Smooth muscle cell (in vitro differentiated cells): ENCODE results near the gene AIFM2. TPM values are rescaled to one million over a fixed set of nuclear protein-coding genes. Genes with fewer than 3 reads are reported as not detected.

Experiments
- DNase-seq: peaks from one replicate; lab custom pipeline; 2025; ENCODE audit not compliant: unreplicated experiment; lab: John Stamatoyannopoulos, UW
- H2AFZ ChIP-seq: fragments of 200-600 bp; sonication (generic); 2 replicates; pipeline ENCODE4 v1.6.0; 2016; ENCODE audit warnings: antibody characterized with exemption, low read depth, mild to moderate bottlenecking
- H3F3A ChIP-seq: fragments of 200-600 bp; sonication (generic); 2 replicates; pipeline ENCODE4 v1.6.0; 2017; ENCODE audit warnings: antibody characterized with exemption, low read depth
- H3K27ac ChIP-seq: fragments of 200-600 bp; sonication (generic); 2 replicates; pipeline ENCODE4 v1.5.1; 2016; ENCODE audit warnings: low read depth, mild to moderate bottlenecking
- H3K27me3 ChIP-seq: fragments of 200-600 bp; sonication (generic); 2 replicates; pipeline ENCODE4 v1.6.1; 2016; ENCODE audit warnings: low read depth, mild to moderate bottlenecking
- H3K36me3 ChIP-seq: fragments of 200-600 bp; sonication (generic); 2 replicates; pipeline ENCODE4 v1.5.1; 2016; ENCODE audit warnings: low read depth
- H3K4me1 ChIP-seq: fragments of 200-600 bp; sonication (generic); 2 replicates; pipeline ENCODE4 v1.5.1; 2016; ENCODE audit warnings: low read depth
- H3K4me2 ChIP-seq: fragments of 200-600 bp; sonication (generic); 2 replicates; pipeline ENCODE4 v1.6.0; 2016; ENCODE audit warnings: mild to moderate bottlenecking
- H3K4me3 ChIP-seq: fragments of 200-600 bp; sonication (generic); 2 replicates; pipeline ENCODE4 v1.5.1; 2016; ENCODE audit warnings: mild to moderate bottlenecking
- H3K79me2 ChIP-seq: fragments of 200-600 bp; sonication (generic); 2 replicates; pipeline ENCODE4 v1.6.0; 2016; ENCODE audit warnings: low read depth, mild to moderate bottlenecking
- H3K9ac ChIP-seq: fragments of 200-600 bp; sonication (generic); 2 replicates; pipeline ENCODE4 v1.6.0; 2016; ENCODE audit warnings: low read depth
- H3K9me3 ChIP-seq: fragments of 200-600 bp; sonication (generic); replicated peaks from 2 replicates; pipeline ENCODE4 v1.5.1; 2016; ENCODE audit warnings: low read depth
- H4K20me1 ChIP-seq: fragments of 200-600 bp; sonication (generic); 2 replicates; pipeline ENCODE4 v1.6.0; 2016; ENCODE audit warnings: low read depth
- CTCF ChIP-seq: fragments of 200-600 bp; sonication (generic); IDR thresholded peaks from 2 replicates; pipeline ENCODE4 v1.5.1; 2017; ENCODE audit warnings: borderline replicate concordance, mild to moderate bottlenecking, antibody characterized with exemption; ENCODE audit not compliant: insufficient read depth, poor library complexity, severe bottlenecking
- WGBS: methylation state at CpG from one replicate; pipeline ENCODE4 v1.1.7; 2016; ENCODE audit warnings: low lambda C conversion rate; 5-methylcytosine and 5-hydroxymethylcytosine counted together
- polyA plus RNA-seq: library from polyadenylated mRNA; unstranded; fragments of >200 nt; fragmentation: Nextera tagmentation; extraction: Ambion mirVana; gene quantifications from 2 replicates; pipeline ENCODE4 v1.2.1, GENCODE V29; 2016
- total RNA-seq: library from RNA; depleted of rRNA; stranded (reverse); fragments of >200 nt; gene quantifications from 2 replicates; pipeline ENCODE4 v1.2.3, GENCODE V29; 2014

Gene AIFM2
- total and polyA plus RNA-seq, 2 experiments from 2014 or later = 2.2 to 3.6 TPM

GRCh38 chr10:70070834-70071233 is 61.8 kb downstream of the AIFM2 start:
- peaks cover 24% of the 10 kb centered on the region for H4K20me1 ChIP-seq
- DNase-seq = no peak
- no peak overlapping the region for H3K27ac ChIP-seq
- H3K9ac ChIP-seq = no peak overlapping the region
- H3K79me2 ChIP-seq = no peaks in the 10 kb centered on the region
- WGBS = 91% methylated on average over 11 of the region's 11 CpGs
- no peaks in the 10 kb centered on the region for H3K9me3 ChIP-seq
- no peaks in the 10 kb centered on the region for H3K36me3 ChIP-seq
- H2AFZ ChIP-seq = no peak overlapping the region
- no peak overlapping the region for H3K4me2 ChIP-seq
- H3K4me1 ChIP-seq = no peaks in the 10 kb centered on the region
- H3F3A ChIP-seq = no peaks in the 10 kb centered on the region
- no peaks in the 10 kb centered on the region for H3K27me3 ChIP-seq
- TF ChIP-seq CTCF = no peak
- H3K4me3 ChIP-seq = no peak overlapping the region

GRCh38 chr10:70069346-70069745 is 63.3 kb downstream of the AIFM2 start:
- WGBS = 81% methylated on average over 5 of the region's 5 CpGs
- no peaks in the 10 kb centered on the region for H3F3A ChIP-seq
- H3K4me3 ChIP-seq = no peak overlapping the region
- H3K27me3 ChIP-seq = no peaks in the 10 kb centered on the region
- no peak for DNase-seq
- no peak for TF ChIP-seq CTCF
- H3K27ac ChIP-seq = no peak overlapping the region
- H3K79me2 ChIP-seq = no peaks in the 10 kb centered on the region
- no peaks in the 10 kb centered on the region for H3K36me3 ChIP-seq
- H4K20me1 ChIP-seq = peaks cover 24% of the 10 kb centered on the region
- H2AFZ ChIP-seq = no peak overlapping the region
- no peaks in the 10 kb centered on the region for H3K9me3 ChIP-seq
- no peaks in the 10 kb centered on the region for H3K4me1 ChIP-seq
- no peak overlapping the region for H3K9ac ChIP-seq
- H3K4me2 ChIP-seq = no peak overlapping the region

GRCh38 chr10:70068925-70069324 is 63.7 kb downstream of the AIFM2 start:
- Histone ChIP-seq H3K27ac (no peak overlapping the region), H3K36me3 (no peaks in the 10 kb centered on the region), H3K9ac (no peak overlapping the region), H3K4me1 (no peaks in the 10 kb centered on the region), H3K27me3 (no peaks in the 10 kb centered on the region), H3K9me3 (no peaks in the 10 kb centered on the region), H3F3A (no peaks in the 10 kb centered on the region), H3K79me2 (no peaks in the 10 kb centered on the region), H2AFZ (no peak overlapping the region), H3K4me2 (no peak overlapping the region), H4K20me1 (peaks cover 25% of the 10 kb centered on the region), H3K4me3 (no peak overlapping the region)
- TF ChIP-seq CTCF = no peak
- no peak for DNase-seq
- WGBS = 94% methylated on average over 10 of the region's 10 CpGs

- Histone ChIP-seq H3K36me3 (no peaks in the 10 kb centered on the region), H3K4me3 (no peak overlapping the region), H3K4me1 (no peaks in the 10 kb centered on the region), H3K9me3 (no peaks in the 10 kb centered on the region), H3K79me2 (no peaks in the 10 kb centered on the region), H3K4me2 (no peak overlapping the region), H3K27me3 (no peaks in the 10 kb centered on the region), H4K20me1 (peaks cover 29% of the 10 kb centered on the region), H3K27ac (no peak overlapping the region), H2AFZ (no peak overlapping the region), H3K9ac (no peak overlapping the region), H3F3A (no peaks in the 10 kb centered on the region)
- DNase-seq = no peak
- 98% methylated on average over 2 of the region's 2 CpGs for WGBS
- no peak for TF ChIP-seq CTCF
Measured at GRCh38 chr10:70067586-70067985, 65.0 kb downstream of the AIFM2 start.
